ENCODE measurements around the gene KDM2B. TPM values are rescaled to one million over a fixed set of nuclear protein-coding genes. Genes with fewer than 3 reads are reported as not detected.
A peak's percentile ranks its signal among the peaks of the same experiment; 100 is the strongest.

The KDM2B gene
- polyA plus RNA-seq, 3 donors, result 9.7 to 68.1 (median 9.7) TPM

DNA sequence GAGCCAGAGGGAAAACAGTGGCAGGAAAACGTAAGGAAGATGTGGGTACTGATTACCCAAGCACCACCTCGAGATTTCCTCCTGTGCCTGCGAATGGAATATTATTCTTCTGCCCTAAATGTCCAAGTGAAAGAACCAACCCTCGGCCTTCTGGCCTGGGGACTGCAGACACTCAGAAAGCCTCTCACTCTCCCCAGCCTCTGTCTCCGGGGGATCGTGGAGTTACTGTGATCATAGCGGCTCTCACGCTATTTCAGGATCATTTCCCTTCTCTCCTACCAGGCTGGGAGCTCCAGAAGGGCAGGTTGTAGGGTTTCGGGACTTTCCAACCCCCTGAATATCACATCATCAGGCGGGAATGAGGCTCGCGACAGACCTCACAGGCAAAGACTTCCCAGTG, 68.9 kb downstream of the KDM2B start:
- TF ChIP-seq, protein P1, sequence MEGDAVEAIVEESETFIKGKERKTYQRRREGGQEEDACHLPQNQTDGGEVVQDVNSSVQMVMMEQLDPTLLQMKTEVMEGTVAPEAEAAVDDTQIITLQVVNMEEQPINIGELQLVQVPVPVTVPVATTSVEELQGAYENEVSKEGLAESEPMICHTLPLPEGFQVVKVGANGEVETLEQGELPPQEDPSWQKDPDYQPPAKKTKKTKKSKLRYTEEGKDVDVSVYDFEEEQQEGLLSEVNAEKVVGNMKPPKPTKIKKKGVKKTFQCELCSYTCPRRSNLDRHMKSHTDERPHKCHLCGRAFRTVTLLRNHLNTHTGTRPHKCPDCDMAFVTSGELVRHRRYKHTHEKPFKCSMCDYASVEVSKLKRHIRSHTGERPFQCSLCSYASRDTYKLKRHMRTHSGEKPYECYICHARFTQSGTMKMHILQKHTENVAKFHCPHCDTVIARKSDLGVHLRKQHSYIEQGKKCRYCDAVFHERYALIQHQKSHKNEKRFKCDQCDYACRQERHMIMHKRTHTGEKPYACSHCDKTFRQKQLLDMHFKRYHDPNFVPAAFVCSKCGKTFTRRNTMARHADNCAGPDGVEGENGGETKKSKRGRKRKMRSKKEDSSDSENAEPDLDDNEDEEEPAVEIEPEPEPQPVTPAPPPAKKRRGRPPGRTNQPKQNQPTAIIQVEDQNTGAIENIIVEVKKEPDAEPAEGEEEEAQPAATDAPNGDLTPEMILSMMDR (IDR thresholded peaks at IDR 0.05), result no peak
- no peak overlapping the region for H3K4me3 Mint-ChIP-seq

GRCh38 chr12:121509339-121509738, 71.5 kb downstream of the KDM2B start:
- no peak overlapping the region for H3K27ac ChIP-seq (ENCODE audit: low read depth in 1 of 2, low read length in 2 of 2)
- no peak for DNase-seq
- Mint-ChIP-seq H3K27ac (no peak overlapping the region), H3K4me1 (peaks cover 4% of the 10 kb centered on the region), H3K9me3 (no peaks in the 10 kb centered on the region), H3K27me3 (ENCODE audit: low read depth in 3 of 3) (peaks cover 0 to 5% (median 0%) of the 10 kb centered on the region in 3 donors), H3K4me3 (no peak overlapping the region), H3K36me3 (peaks cover 60 to 82% of the 10 kb centered on the region in 2 donors)
- no peaks in the 10 kb centered on the region for H3K79me2 ChIP-seq (ENCODE audit: insufficient read depth, low read length)
- intact Hi-C loops (cut with micrococcal nuclease), result no loop called here
- H3K36me3 ChIP-seq (replicated peaks in 1 of 2; ENCODE audit: control insufficient read depth in 1 of 2, insufficient read depth in 2 of 2, low read length in 2 of 2), result peaks cover 46 to 80% of the 10 kb centered on the region in 2 donors
- no peaks in the 10 kb centered on the region for H4K20me1 ChIP-seq (ENCODE audit: insufficient read depth, low read length)
- H3K4me1 ChIP-seq (ENCODE audit: control insufficient read depth in 1 of 2, insufficient read depth in 2 of 2, low read length in 2 of 2), result no peaks in the 10 kb centered on the region
- no peak overlapping the region for H3K4me3 ChIP-seq (replicated peaks in 1 of 3; ENCODE audit: low read depth in 2 of 3, low read length in 3 of 3)
- no peaks in the 10 kb centered on the region for H3K27me3 ChIP-seq (ENCODE audit: control insufficient read depth in 2 of 2, insufficient read depth in 2 of 2, low read length in 2 of 2)
- WGBS (ENCODE audit: insufficient coverage), result over 99% methylated on average over 14 of the region's 16 CpGs
- TF ChIP-seq, protein P1 (IDR thresholded peaks at IDR 0.05), result no peak
- H3K9me3 ChIP-seq (replicated peaks in 1 of 2; ENCODE audit: control insufficient read depth in 1 of 2, insufficient read depth in 1 of 2, low read length in 2 of 2), result no peaks in the 10 kb centered on the region
- H3K9ac ChIP-seq (ENCODE audit: insufficient read depth, low read length, poor library complexity, severe bottlenecking), result no peak overlapping the region
- H3K4me2 ChIP-seq (replicated peaks; ENCODE audit: extremely low read depth, low read length, poor library complexity, severe bottlenecking), result no peak overlapping the region
- no peak overlapping the region for H2AFZ ChIP-seq (ENCODE audit: insufficient read depth, low read depth, low read length, poor library complexity, severe bottlenecking)

More for the DNA sequence above, 68.9 kb downstream of the KDM2B start:
- peaks cover 57 to 75% of the 10 kb centered on the region in 2 donors for H3K36me3 Mint-ChIP-seq
- peaks cover 46 to 76% of the 10 kb centered on the region in 2 donors for H3K36me3 ChIP-seq (replicated peaks in 1 of 2; ENCODE audit: control insufficient read depth in 1 of 2, insufficient read depth in 2 of 2, low read length in 2 of 2)
- no peaks in the 10 kb centered on the region for H4K20me1 ChIP-seq (ENCODE audit: insufficient read depth, low read length)
- no peaks in the 10 kb centered on the region for H3K9me3 ChIP-seq (replicated peaks in 1 of 2; ENCODE audit: control insufficient read depth in 1 of 2, insufficient read depth in 1 of 2, low read length in 2 of 2)
- H3K27me3 ChIP-seq (ENCODE audit: control insufficient read depth in 2 of 2, insufficient read depth in 2 of 2, low read length in 2 of 2), result no peaks in the 10 kb centered on the region
- H2AFZ ChIP-seq (ENCODE audit: insufficient read depth, low read depth, low read length, poor library complexity, severe bottlenecking), result no peak overlapping the region
- peak overlapping the region in 1 of 7 donors; percentile 14 for H3K27ac Mint-ChIP-seq
- peaks cover 0 to 2% (median 0%) of the 10 kb centered on the region in 3 donors for H3K27me3 Mint-ChIP-seq (ENCODE audit: low read depth in 3 of 3)
- no peak overlapping the region for H3K4me2 ChIP-seq (replicated peaks; ENCODE audit: extremely low read depth, low read length, poor library complexity, severe bottlenecking)
- intact Hi-C loops (cut with micrococcal nuclease), result loop anchor here in 1 of 2 donors (2.0 kb wide), 1 partner anchor 17 kb away; no protein-coding TSS in a partner anchor
- DNase-seq, result no peak
- H3K4me3 ChIP-seq (replicated peaks in 1 of 3; ENCODE audit: low read depth in 2 of 3, low read length in 3 of 3), result no peak overlapping the region
- H3K4me1 Mint-ChIP-seq, result peaks cover 5% of the 10 kb centered on the region
- no peaks in the 10 kb centered on the region for H3K4me1 ChIP-seq (ENCODE audit: control insufficient read depth in 1 of 2, insufficient read depth in 2 of 2, low read length in 2 of 2)
- no peaks in the 10 kb centered on the region for H3K9me3 Mint-ChIP-seq
- 100% methylated on average over 2 of the region's 12 CpGs for WGBS (ENCODE audit: insufficient coverage)
- no peak overlapping the region for H3K27ac ChIP-seq (ENCODE audit: low read depth in 1 of 2, low read length in 2 of 2)
- no peaks in the 10 kb centered on the region for H3K79me2 ChIP-seq (ENCODE audit: insufficient read depth, low read length)
- H3K9ac ChIP-seq (ENCODE audit: insufficient read depth, low read length, poor library complexity, severe bottlenecking), result no peak overlapping the region

Measured in CD14-positive monocyte (primary cell).